ENCODE results near the gene EYS. TPM values are rescaled to one million over a fixed set of nuclear protein-coding genes. Genes with fewer than 3 reads are reported as not detected.

Gene EYS
- total RNA-seq, 1 experiment from 2014 or later = not detected

- BruUV-seq (replicated peaks) = no TSS peak
- TF ChIP-seq REST (IDR thresholded peaks at IDR 0.05; ENCODE audit: low read depth) (no peak), ELF1 (IDR thresholded peaks at IDR 0.05; ENCODE audit: borderline replicate concordance, low read depth) (no peak), SRF (IDR thresholded peaks at IDR 0.05; ENCODE audit: low read depth) (no peak), EGR1 (IDR thresholded peaks at IDR 0.05; ENCODE audit: low read depth) (no peak)
- TF ChIP-seq, protein P1, sequence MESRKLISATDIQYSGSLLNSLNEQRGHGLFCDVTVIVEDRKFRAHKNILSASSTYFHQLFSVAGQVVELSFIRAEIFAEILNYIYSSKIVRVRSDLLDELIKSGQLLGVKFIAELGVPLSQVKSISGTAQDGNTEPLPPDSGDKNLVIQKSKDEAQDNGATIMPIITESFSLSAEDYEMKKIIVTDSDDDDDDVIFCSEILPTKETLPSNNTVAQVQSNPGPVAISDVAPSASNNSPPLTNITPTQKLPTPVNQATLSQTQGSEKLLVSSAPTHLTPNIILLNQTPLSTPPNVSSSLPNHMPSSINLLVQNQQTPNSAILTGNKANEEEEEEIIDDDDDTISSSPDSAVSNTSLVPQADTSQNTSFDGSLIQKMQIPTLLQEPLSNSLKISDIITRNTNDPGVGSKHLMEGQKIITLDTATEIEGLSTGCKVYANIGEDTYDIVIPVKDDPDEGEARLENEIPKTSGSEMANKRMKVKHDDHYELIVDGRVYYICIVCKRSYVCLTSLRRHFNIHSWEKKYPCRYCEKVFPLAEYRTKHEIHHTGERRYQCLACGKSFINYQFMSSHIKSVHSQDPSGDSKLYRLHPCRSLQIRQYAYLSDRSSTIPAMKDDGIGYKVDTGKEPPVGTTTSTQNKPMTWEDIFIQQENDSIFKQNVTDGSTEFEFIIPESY (IDR thresholded peaks at IDR 0.05; ENCODE audit: extremely low read depth, insufficient replicate concordance, low read length) = no peak
- no peaks in the 10 kb centered on the region for H4K20me1 ChIP-seq (ENCODE audit: insufficient read depth)
- intact Hi-C loops (cut with micrococcal nuclease) = no loop called here
- H2AFZ ChIP-seq (ENCODE audit: low read depth, low read length, poor library complexity, severe bottlenecking) = no peak overlapping the region
- no peak for ATAC-seq
- DNase-seq (ENCODE audit: low read depth, low spot score) = no peak
- ChIA-PET CTCF (no interaction called here), POLR2A (no interaction called here), RAD21 (ENCODE audit: low non-redundant PET in 1 of 2, low total read pairs in 2 of 2, uncharacterized antibody in 2 of 2, unreplicated experiment in 2 of 2) (no interaction called here)
- no peaks in the 10 kb centered on the region for H3K36me3 ChIP-seq (ENCODE audit: control insufficient read depth in 1 of 2, insufficient read depth in 2 of 2, low read length in 2 of 2)
- H3K27ac ChIP-seq (ENCODE audit: low read depth, low read length) = no peak overlapping the region
- no peaks in the 10 kb centered on the region for H3K79me2 ChIP-seq (ENCODE audit: insufficient read depth, low read length)
- H3K9me3 ChIP-seq (ENCODE audit: control insufficient read depth in 1 of 2, insufficient read depth in 1 of 2, low read depth in 1 of 2, low read length in 2 of 2) = peaks cover 4 to 9% of the 10 kb centered on the region in 2 experiments; a peak in 3 of 4 replicates
- H3K27me3 ChIP-seq (ENCODE audit: insufficient read depth, low read length) = no peaks in the 10 kb centered on the region
- no peaks in the 10 kb centered on the region for H3K4me1 ChIP-seq (ENCODE audit: control insufficient read depth in 1 of 2, insufficient read depth in 2 of 2, low read length in 2 of 2)
- no peak overlapping the region for H3K4me3 ChIP-seq (replicated peaks in 1 of 2; ENCODE audit: low read depth in 1 of 2, low read length in 2 of 2)
- no peak overlapping the region for H3K4me2 ChIP-seq (ENCODE audit: low read length)
- no peaks in the 10 kb centered on the region for H3K9me2 ChIP-seq (ENCODE audit: insufficient read depth)
- H3K9ac ChIP-seq (ENCODE audit: low read length) = no peak overlapping the region
These were observed 1262.0 kb downstream of the EYS start for GRCh38 chr6:64445038-64445437.
